ENCODE data around the gene HELB. TPM values are rescaled to one million over a fixed set of nuclear protein-coding genes. Genes with fewer than 3 reads are reported as not detected.

HELB gene
- total and polyA plus RNA-seq, 2 of the 8 experiments (the other 6 are each of a cell fraction or from before 2014, with no cell fraction given), result 1.8 to 7.6 TPM

GRCh38 chr12:66345212-66345611 lies 42.9 kb downstream of the HELB start (continued):
- TF ChIP-seq, protein P1, sequence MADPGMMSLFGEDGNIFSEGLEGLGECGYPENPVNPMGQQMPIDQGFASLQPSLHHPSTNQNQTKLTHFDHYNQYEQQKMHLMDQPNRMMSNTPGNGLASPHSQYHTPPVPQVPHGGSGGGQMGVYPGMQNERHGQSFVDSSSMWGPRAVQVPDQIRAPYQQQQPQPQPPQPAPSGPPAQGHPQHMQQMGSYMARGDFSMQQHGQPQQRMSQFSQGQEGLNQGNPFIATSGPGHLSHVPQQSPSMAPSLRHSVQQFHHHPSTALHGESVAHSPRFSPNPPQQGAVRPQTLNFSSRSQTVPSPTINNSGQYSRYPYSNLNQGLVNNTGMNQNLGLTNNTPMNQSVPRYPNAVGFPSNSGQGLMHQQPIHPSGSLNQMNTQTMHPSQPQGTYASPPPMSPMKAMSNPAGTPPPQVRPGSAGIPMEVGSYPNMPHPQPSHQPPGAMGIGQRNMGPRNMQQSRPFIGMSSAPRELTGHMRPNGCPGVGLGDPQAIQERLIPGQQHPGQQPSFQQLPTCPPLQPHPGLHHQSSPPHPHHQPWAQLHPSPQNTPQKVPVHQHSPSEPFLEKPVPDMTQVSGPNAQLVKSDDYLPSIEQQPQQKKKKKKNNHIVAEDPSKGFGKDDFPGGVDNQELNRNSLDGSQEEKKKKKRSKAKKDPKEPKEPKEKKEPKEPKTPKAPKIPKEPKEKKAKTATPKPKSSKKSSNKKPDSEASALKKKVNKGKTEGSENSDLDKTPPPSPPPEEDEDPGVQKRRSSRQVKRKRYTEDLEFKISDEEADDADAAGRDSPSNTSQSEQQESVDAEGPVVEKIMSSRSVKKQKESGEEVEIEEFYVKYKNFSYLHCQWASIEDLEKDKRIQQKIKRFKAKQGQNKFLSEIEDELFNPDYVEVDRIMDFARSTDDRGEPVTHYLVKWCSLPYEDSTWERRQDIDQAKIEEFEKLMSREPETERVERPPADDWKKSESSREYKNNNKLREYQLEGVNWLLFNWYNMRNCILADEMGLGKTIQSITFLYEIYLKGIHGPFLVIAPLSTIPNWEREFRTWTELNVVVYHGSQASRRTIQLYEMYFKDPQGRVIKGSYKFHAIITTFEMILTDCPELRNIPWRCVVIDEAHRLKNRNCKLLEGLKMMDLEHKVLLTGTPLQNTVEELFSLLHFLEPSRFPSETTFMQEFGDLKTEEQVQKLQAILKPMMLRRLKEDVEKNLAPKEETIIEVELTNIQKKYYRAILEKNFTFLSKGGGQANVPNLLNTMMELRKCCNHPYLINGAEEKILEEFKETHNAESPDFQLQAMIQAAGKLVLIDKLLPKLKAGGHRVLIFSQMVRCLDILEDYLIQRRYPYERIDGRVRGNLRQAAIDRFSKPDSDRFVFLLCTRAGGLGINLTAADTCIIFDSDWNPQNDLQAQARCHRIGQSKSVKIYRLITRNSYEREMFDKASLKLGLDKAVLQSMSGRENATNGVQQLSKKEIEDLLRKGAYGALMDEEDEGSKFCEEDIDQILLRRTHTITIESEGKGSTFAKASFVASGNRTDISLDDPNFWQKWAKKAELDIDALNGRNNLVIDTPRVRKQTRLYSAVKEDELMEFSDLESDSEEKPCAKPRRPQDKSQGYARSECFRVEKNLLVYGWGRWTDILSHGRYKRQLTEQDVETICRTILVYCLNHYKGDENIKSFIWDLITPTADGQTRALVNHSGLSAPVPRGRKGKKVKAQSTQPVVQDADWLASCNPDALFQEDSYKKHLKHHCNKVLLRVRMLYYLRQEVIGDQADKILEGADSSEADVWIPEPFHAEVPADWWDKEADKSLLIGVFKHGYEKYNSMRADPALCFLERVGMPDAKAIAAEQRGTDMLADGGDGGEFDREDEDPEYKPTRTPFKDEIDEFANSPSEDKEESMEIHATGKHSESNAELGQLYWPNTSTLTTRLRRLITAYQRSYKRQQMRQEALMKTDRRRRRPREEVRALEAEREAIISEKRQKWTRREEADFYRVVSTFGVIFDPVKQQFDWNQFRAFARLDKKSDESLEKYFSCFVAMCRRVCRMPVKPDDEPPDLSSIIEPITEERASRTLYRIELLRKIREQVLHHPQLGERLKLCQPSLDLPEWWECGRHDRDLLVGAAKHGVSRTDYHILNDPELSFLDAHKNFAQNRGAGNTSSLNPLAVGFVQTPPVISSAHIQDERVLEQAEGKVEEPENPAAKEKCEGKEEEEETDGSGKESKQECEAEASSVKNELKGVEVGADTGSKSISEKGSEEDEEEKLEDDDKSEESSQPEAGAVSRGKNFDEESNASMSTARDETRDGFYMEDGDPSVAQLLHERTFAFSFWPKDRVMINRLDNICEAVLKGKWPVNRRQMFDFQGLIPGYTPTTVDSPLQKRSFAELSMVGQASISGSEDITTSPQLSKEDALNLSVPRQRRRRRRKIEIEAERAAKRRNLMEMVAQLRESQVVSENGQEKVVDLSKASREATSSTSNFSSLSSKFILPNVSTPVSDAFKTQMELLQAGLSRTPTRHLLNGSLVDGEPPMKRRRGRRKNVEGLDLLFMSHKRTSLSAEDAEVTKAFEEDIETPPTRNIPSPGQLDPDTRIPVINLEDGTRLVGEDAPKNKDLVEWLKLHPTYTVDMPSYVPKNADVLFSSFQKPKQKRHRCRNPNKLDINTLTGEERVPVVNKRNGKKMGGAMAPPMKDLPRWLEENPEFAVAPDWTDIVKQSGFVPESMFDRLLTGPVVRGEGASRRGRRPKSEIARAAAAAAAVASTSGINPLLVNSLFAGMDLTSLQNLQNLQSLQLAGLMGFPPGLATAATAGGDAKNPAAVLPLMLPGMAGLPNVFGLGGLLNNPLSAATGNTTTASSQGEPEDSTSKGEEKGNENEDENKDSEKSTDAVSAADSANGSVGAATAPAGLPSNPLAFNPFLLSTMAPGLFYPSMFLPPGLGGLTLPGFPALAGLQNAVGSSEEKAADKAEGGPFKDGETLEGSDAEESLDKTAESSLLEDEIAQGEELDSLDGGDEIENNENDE (IDR thresholded peaks at IDR 0.05; ENCODE audit: insufficient replicate concordance, low read length), result no peak
- TF ChIP-seq CHD1 (IDR thresholded peaks at IDR 0.05; ENCODE audit: low read depth, low read length) (no peak), PHF8 (conservative IDR thresholded peaks at IDR 0.05; ENCODE audit: low read depth, low read length) (no peak), HDAC6 (IDR thresholded peaks at IDR 0.05; ENCODE audit: low read depth, low read length) (no peak), ASH2L (IDR thresholded peaks at IDR 0.05; ENCODE audit: low read length) (no peak), MAFK (IDR thresholded peaks at IDR 0.05; ENCODE audit: low read depth, low read length) (no peak), KDM1A (IDR thresholded peaks at IDR 0.05; ENCODE audit: borderline replicate concordance, low read length) (no peak), YY1 (IDR thresholded peaks at IDR 0.05; ENCODE audit: low read depth, low read length) (no peak), KDM5A (IDR thresholded peaks at IDR 0.05; ENCODE audit: low read length) (no peak), JUND (IDR thresholded peaks at IDR 0.05; ENCODE audit: low read length) (no peak)
